ENCODE data around the gene DCUN1D4. TPM values are rescaled to one million over a fixed set of nuclear protein-coding genes. Genes with fewer than 3 reads are reported as not detected.

The DCUN1D4 gene
- total and polyA plus RNA-seq, 4 donors, result 15.2 to 33.9 (median 21.8) TPM

DNA sequence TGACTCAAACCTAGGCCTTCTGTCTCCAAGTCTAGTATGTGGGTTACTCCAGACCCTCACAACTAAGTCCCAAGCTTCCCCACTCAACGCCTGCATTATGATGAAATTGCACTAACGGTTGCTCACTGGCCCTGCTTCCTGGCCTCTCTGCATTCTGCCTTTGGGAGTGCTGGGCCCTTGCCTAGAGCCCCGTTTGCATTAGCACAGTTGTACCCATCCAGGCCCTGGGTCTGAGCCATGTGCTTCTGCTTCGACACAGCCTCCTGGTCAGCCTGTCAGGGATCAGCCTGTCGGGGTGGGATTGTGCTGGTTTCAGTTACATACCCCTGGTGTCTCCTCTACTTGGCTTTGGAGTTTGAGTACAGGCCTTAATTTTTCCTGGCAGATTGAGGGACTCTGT, 58.4 kb downstream of the DCUN1D4 start:
- no peak overlapping the region for H3K4me3 ChIP-seq (ENCODE audit: low read depth in 1 of 3, low read length in 3 of 3)

DNA sequence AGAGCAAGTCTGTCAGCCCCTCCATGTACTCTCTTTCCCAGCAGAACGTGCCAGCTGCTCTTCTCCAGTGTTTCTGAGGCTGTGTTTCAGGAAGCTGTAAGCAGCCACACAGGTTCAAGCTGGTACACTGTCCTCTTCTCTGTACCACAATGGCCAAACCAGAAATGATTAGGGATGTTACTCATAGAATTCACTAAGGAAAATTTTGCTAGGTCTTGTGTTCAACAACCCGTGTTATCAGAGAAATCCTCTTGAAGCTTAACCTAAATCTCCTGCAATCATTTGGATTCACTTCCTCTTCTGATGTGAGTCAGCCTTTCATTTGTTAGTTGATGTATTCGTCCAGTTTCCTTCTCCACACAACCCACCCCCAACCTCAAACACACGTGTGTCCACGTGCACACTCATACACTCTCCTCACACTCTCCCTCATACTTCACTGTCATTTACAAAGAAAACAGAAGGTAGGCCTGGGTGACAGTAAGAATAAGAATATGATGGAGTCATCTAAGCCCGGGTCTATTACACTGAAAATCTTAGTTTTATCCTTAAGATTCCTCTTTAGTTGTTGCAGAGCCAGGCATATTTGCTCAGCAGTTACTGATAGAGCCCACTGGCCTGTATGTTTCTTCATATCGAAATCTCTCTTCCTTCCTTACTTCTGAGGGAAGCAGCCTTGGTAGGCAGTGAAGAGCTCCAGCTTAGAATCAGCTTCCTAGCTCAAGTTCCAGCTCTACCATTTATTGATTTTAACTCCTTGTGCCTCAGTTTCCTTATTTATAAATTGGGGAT, 63.4 kb downstream of the DCUN1D4 start:
- peak overlapping the region; percentile 40 to 43 for H3K27ac ChIP-seq (ENCODE audit: low read depth in 1 of 2, low read length in 2 of 2)
- 62% methylated on average over 7 of the region's 7 CpGs for WGBS
- peaks cover under 1 to 8% (median 4%) of the 10 kb centered on the region in 4 donors for H3K36me3 ChIP-seq (ENCODE audit: control insufficient read depth in 4 of 4, insufficient read depth in 3 of 4, low read depth in 1 of 4, low read length in 3 of 4)

More for the DNA sequence above, 58.4 kb downstream of the DCUN1D4 start:
- WGBS, result 59% methylated on average over 5 of the region's 5 CpGs
- no peak for TF ChIP-seq NR2F2 (IDR thresholded peaks at IDR 0.05)
- no peak for TF ChIP-seq EGR1 (IDR thresholded peaks at IDR 0.05; ENCODE audit: low read depth in 2 of 2)
- TF ChIP-seq, protein P1, sequence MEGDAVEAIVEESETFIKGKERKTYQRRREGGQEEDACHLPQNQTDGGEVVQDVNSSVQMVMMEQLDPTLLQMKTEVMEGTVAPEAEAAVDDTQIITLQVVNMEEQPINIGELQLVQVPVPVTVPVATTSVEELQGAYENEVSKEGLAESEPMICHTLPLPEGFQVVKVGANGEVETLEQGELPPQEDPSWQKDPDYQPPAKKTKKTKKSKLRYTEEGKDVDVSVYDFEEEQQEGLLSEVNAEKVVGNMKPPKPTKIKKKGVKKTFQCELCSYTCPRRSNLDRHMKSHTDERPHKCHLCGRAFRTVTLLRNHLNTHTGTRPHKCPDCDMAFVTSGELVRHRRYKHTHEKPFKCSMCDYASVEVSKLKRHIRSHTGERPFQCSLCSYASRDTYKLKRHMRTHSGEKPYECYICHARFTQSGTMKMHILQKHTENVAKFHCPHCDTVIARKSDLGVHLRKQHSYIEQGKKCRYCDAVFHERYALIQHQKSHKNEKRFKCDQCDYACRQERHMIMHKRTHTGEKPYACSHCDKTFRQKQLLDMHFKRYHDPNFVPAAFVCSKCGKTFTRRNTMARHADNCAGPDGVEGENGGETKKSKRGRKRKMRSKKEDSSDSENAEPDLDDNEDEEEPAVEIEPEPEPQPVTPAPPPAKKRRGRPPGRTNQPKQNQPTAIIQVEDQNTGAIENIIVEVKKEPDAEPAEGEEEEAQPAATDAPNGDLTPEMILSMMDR (IDR thresholded peaks at IDR 0.05; ENCODE audit: low read depth, low read length, missing input control), result no peak
- no peak for TF ChIP-seq RAD21 (IDR thresholded peaks at IDR 0.05)
- TF ChIP-seq, protein P2, sequence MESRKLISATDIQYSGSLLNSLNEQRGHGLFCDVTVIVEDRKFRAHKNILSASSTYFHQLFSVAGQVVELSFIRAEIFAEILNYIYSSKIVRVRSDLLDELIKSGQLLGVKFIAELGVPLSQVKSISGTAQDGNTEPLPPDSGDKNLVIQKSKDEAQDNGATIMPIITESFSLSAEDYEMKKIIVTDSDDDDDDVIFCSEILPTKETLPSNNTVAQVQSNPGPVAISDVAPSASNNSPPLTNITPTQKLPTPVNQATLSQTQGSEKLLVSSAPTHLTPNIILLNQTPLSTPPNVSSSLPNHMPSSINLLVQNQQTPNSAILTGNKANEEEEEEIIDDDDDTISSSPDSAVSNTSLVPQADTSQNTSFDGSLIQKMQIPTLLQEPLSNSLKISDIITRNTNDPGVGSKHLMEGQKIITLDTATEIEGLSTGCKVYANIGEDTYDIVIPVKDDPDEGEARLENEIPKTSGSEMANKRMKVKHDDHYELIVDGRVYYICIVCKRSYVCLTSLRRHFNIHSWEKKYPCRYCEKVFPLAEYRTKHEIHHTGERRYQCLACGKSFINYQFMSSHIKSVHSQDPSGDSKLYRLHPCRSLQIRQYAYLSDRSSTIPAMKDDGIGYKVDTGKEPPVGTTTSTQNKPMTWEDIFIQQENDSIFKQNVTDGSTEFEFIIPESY (IDR thresholded peaks at IDR 0.05), result no peak
- TF ChIP-seq HNF4A (conservative IDR thresholded peaks at IDR 0.05), result no peak
- no peak for DNase-seq (ENCODE audit: low spot score)
- Histone ChIP-seq H3K27ac (ENCODE audit: low read depth in 1 of 2, low read length in 2 of 2) (no peak overlapping the region), H3K36me3 (ENCODE audit: control insufficient read depth in 4 of 4, insufficient read depth in 3 of 4, low read depth in 1 of 4, low read length in 3 of 4) (peaks cover 2 to 17% (median 7%) of the 10 kb centered on the region in 4 donors), H3K9me3 (ENCODE audit: control insufficient read depth in 4 of 4, low read length in 3 of 4) (no peaks in the 10 kb centered on the region), H3K4me1 (ENCODE audit: control insufficient read depth in 4 of 4, insufficient read depth in 4 of 4, low read length in 3 of 4) (peaks cover 0 to 24% (median 4%) of the 10 kb centered on the region in 4 donors), H3K9ac (ENCODE audit: low read depth in 1 of 2, low read length in 2 of 2) (no peak overlapping the region), H3K27me3 (ENCODE audit: control insufficient read depth in 4 of 4, insufficient read depth in 4 of 4, low read length in 3 of 4) (no peaks in the 10 kb centered on the region)

More for the DNA sequence above, 63.4 kb downstream of the DCUN1D4 start:
- no peak overlapping the region for H3K9ac ChIP-seq (ENCODE audit: low read depth in 1 of 2, low read length in 2 of 2)
- no peak overlapping the region for H3K4me3 ChIP-seq (ENCODE audit: low read depth in 1 of 3, low read length in 3 of 3)
- H3K27me3 ChIP-seq (ENCODE audit: control insufficient read depth in 4 of 4, insufficient read depth in 4 of 4, low read length in 3 of 4), result no peaks in the 10 kb centered on the region
- no peaks in the 10 kb centered on the region for H3K9me3 ChIP-seq (ENCODE audit: control insufficient read depth in 4 of 4, low read length in 3 of 4)
- peaks cover 6 to 32% (median 22%) of the 10 kb centered on the region in 4 donors for H3K4me1 ChIP-seq (ENCODE audit: control insufficient read depth in 4 of 4, insufficient read depth in 4 of 4, low read length in 3 of 4)
- TF ChIP-seq EGR1 (IDR thresholded peaks at IDR 0.05; ENCODE audit: low read depth in 2 of 2) (no peak), NR2F2 (IDR thresholded peaks at IDR 0.05) (no peak), RXRA (IDR thresholded peaks at IDR 0.05) (no peak), GABPA (IDR thresholded peaks at IDR 0.05 in 1 of 2, conservative IDR thresholded peaks at IDR 0.05 in 1 of 2) (no peak)
- TF ChIP-seq, protein P3, sequence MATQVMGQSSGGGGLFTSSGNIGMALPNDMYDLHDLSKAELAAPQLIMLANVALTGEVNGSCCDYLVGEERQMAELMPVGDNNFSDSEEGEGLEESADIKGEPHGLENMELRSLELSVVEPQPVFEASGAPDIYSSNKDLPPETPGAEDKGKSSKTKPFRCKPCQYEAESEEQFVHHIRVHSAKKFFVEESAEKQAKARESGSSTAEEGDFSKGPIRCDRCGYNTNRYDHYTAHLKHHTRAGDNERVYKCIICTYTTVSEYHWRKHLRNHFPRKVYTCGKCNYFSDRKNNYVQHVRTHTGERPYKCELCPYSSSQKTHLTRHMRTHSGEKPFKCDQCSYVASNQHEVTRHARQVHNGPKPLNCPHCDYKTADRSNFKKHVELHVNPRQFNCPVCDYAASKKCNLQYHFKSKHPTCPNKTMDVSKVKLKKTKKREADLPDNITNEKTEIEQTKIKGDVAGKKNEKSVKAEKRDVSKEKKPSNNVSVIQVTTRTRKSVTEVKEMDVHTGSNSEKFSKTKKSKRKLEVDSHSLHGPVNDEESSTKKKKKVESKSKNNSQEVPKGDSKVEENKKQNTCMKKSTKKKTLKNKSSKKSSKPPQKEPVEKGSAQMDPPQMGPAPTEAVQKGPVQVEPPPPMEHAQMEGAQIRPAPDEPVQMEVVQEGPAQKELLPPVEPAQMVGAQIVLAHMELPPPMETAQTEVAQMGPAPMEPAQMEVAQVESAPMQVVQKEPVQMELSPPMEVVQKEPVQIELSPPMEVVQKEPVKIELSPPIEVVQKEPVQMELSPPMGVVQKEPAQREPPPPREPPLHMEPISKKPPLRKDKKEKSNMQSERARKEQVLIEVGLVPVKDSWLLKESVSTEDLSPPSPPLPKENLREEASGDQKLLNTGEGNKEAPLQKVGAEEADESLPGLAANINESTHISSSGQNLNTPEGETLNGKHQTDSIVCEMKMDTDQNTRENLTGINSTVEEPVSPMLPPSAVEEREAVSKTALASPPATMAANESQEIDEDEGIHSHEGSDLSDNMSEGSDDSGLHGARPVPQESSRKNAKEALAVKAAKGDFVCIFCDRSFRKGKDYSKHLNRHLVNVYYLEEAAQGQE (IDR thresholded peaks at IDR 0.05), result no peak
- TF ChIP-seq, protein P2 (IDR thresholded peaks at IDR 0.05), result no peak
- no peak for DNase-seq (ENCODE audit: low spot score)

Data from liver (tissue), 9 donors.